ENCODE results near the gene MFRP. TPM values are rescaled to one million over a fixed set of nuclear protein-coding genes. Genes with fewer than 3 reads are reported as not detected.

Gene MFRP
- total and polyA plus RNA-seq, 10 of the 15 experiments (the other 5 are each of a cell fraction or from before 2014, with no cell fraction given), result not detected

- TF ChIP-seq SREBF2 (IDR thresholded peaks at IDR 0.05; ENCODE audit: low read length) (no peak), SKIL (IDR thresholded peaks at IDR 0.05; ENCODE audit: low read depth, poor library complexity, severe bottlenecking) (no peak), CBFB (IDR thresholded peaks at IDR 0.05; ENCODE audit: low read depth) (no peak), ZBTB4 (CRISPR knock-in tag; IDR thresholded peaks at IDR 0.05) (no peak), MTA2 (IDR thresholded peaks at IDR 0.05; ENCODE audit: low read depth) (no peak)
Observed at GRCh38 chr11:119369132-119369925, 22.8 kb upstream of the MFRP start (continued).
